H1 (cell line): ENCODE results near the gene UIMC1. TPM values are rescaled to one million over a fixed set of nuclear protein-coding genes. Genes with fewer than 3 reads are reported as not detected.
"Not testable (repeated sequence)": the region's sequence is repeated elsewhere in the genome, so short reads cannot be mapped to it uniquely, and the experiment has no call there.

Experiments used
- CTCF ChIA-PET: fragments of 300-600 bp; sonication (Branson Sonifier 250); formaldehyde crosslinking; loops from one replicate; lab custom pipeline; 2021; ENCODE audit not compliant: partially characterized antibody; lab: Charles Lee
- POLR2A ChIA-PET: fragments of 300-600 bp; sonication (Branson Sonifier 250); formaldehyde crosslinking; loops from one replicate; lab custom pipeline; 2021; ENCODE audit warnings: inconsistent platforms; ENCODE audit not compliant: partially characterized antibody; lab: Charles Lee
- DNase-seq, 2 experiments: peaks; one replicate each; pipeline versions ENCODE4 v3.0.0 to v3.0.0-alpha.2; 2010 to 2022; ENCODE audit warnings: low spot score in 2 of 2, low read depth in 1 of 2, mixed read lengths in 1 of 2
- FAIRE-seq: peaks from 2 replicates; lab custom pipeline; 2011; peaks lifted over from hg19 to GRCh38; lab: Jason Lieb, UNC
- H2AFZ ChIP-seq: 2 replicates; pipeline ENCODE4 v1.8.1; 2012; ENCODE audit warnings: low read length, inconsistent platforms
- H2AK5ac ChIP-seq: 2 replicates; pipeline ENCODE4 v1.6.1; 2013; ENCODE audit warnings: low read depth, low read length
- H2BK120ac ChIP-seq: replicated peaks from 2 replicates; pipeline ENCODE3; 2013; ENCODE audit warnings: low read depth, low read length, inconsistent platforms
- H2BK12ac ChIP-seq: 2 replicates; pipeline ENCODE4 v1.6.1; 2013; ENCODE audit warnings: low read depth, low read length
- H2BK15ac ChIP-seq: 2 replicates; pipeline ENCODE4 v1.6.1; 2013; ENCODE audit warnings: low read length
- H2BK20ac ChIP-seq: 2 replicates; pipeline ENCODE4 v1.6.1; 2013; ENCODE audit warnings: low read length
- H2BK5ac ChIP-seq: 2 replicates; pipeline ENCODE4 v1.6.1; 2013; ENCODE audit warnings: low read depth, low read length
- H3K14ac ChIP-seq: 2 replicates; pipeline ENCODE4 v1.6.1; 2013; ENCODE audit warnings: inconsistent platforms; ENCODE audit not compliant: insufficient read length
- H3K18ac ChIP-seq: 2 replicates; pipeline ENCODE4 v1.6.1; 2013; ENCODE audit warnings: low read length; ENCODE audit errors: extremely low read depth
- H3K23ac ChIP-seq: 2 replicates; pipeline ENCODE4 v1.6.1; 2013; ENCODE audit warnings: inconsistent platforms; ENCODE audit not compliant: insufficient read length
- H3K23me2 ChIP-seq: 2 replicates; pipeline ENCODE4 v1.6.1; 2013; ENCODE audit warnings: low read depth, low read length
- H3K27ac ChIP-seq: 2 replicates; pipeline ENCODE4 v1.6.1; 2011; ENCODE audit warnings: low read depth, low read length, inconsistent platforms
- H3K27me3 ChIP-seq, 4 experiments: replicated peaks in 1 of 4; 1 replicate in 1 of 4; 2 replicates in 3 of 4; pipeline versions ENCODE4 v1.6.1 to v1.8.1; 2011 to 2013; ENCODE audit warnings: low read length in 3 of 4, mild to moderate bottlenecking in 3 of 4, inconsistent platforms in 2 of 4, mixed read lengths in 2 of 4, moderate library complexity in 1 of 4; ENCODE audit not compliant: control insufficient read depth in 3 of 4, insufficient read depth in 3 of 4; ENCODE audit errors: extremely low read depth in 1 of 4
- H3K36me3 ChIP-seq, 4 experiments: 2 replicates each; pipeline versions ENCODE4 v1.6.1 to v1.8.1; 2011 to 2013; ENCODE audit warnings: mild to moderate bottlenecking in 4 of 4, low read length in 3 of 4, moderate library complexity in 2 of 4, control low read depth in 1 of 4, inconsistent platforms in 1 of 4; ENCODE audit not compliant: insufficient read depth in 4 of 4, control insufficient read depth in 2 of 4
- H3K4ac ChIP-seq: replicated peaks from 2 replicates; pipeline ENCODE3; 2013; ENCODE audit warnings: low read length, low read depth, mixed read lengths, inconsistent platforms; ENCODE audit not compliant: insufficient read length
- H3K4me1 ChIP-seq, 4 experiments: replicated peaks in 1 of 4; 1 replicate in 1 of 4; 2 replicates in 3 of 4; pipeline versions ENCODE4 v1.6.1 to v1.8.1; 2011 to 2013; ENCODE audit warnings: low read length in 3 of 4, inconsistent platforms in 2 of 4, mixed read lengths in 1 of 4; ENCODE audit not compliant: insufficient read depth in 4 of 4, control insufficient read depth in 3 of 4
- H3K4me2 ChIP-seq, 2 experiments: 2 replicates each; pipeline versions ENCODE4 v1.6.1 to v1.8.1; 2011 to 2013; ENCODE audit warnings: low read depth in 2 of 2, low read length in 2 of 2, control low read depth in 1 of 2, inconsistent platforms in 1 of 2, mild to moderate bottlenecking in 1 of 2; ENCODE audit not compliant: insufficient read depth in 1 of 2
- H3K4me3 ChIP-seq, 4 experiments: fragments of 200-600, 300-600 bp in 1 of 4; sonication (generic), shearing (Covaris generic), sonication (Bioruptor Twin) in 1 of 4; 2 replicates each; pipeline versions ENCODE4 v1.5.1 to v1.8.1; 2011 to 2016; ENCODE audit warnings: low read length in 4 of 4, low read depth in 3 of 4, control low read depth in 2 of 4, inconsistent platforms in 2 of 4, mild to moderate bottlenecking in 2 of 4, mixed read lengths in 1 of 4, moderate library complexity in 1 of 4; ENCODE audit not compliant: insufficient read depth in 2 of 4; ENCODE audit errors: extremely low read depth in 1 of 4
- H3K56ac ChIP-seq: replicated peaks from 2 replicates; pipeline ENCODE3; 2013; ENCODE audit warnings: low read depth, mild to moderate bottlenecking, mixed read lengths, low read length, inconsistent platforms; ENCODE audit not compliant: insufficient read length
- H3K79me1 ChIP-seq: 2 replicates; pipeline ENCODE4 v1.6.1; 2013; ENCODE audit warnings: low read depth, low read length, control low read depth
- H3K79me2 ChIP-seq, 2 experiments: 2 replicates each; pipeline versions ENCODE4 v1.6.1 to v1.8.1; 2012 to 2013; ENCODE audit warnings: low read length in 2 of 2, mild to moderate bottlenecking in 2 of 2, inconsistent platforms in 1 of 2; ENCODE audit not compliant: insufficient read depth in 2 of 2, control insufficient read depth in 1 of 2
- H3K9ac ChIP-seq, 4 experiments: replicated peaks in 1 of 4; 1 replicate in 1 of 4; 2 replicates in 3 of 4; pipeline versions ENCODE4 v1.6.1 to v1.8.1; 2011 to 2013; ENCODE audit warnings: low read depth in 3 of 4, low read length in 3 of 4, control low read depth in 2 of 4, mild to moderate bottlenecking in 2 of 4, moderate library complexity in 2 of 4, inconsistent platforms in 1 of 4; ENCODE audit errors: extremely low read depth in 1 of 4
- H3K9me3 ChIP-seq, 2 experiments: 2 replicates each; pipeline versions ENCODE4 v1.6.1 to v1.8.1; 2012 to 2013; ENCODE audit warnings: mild to moderate bottlenecking in 2 of 2, moderate library complexity in 2 of 2, control low read depth in 1 of 2, inconsistent platforms in 1 of 2, low read depth in 1 of 2, low read length in 1 of 2, mixed read lengths in 1 of 2; ENCODE audit not compliant: insufficient read depth in 2 of 2
- H4K20me1 ChIP-seq, 2 experiments: replicated peaks in 1 of 2; 2 replicates each; pipeline versions ENCODE3 to v1.8.1; 2011 to 2013; ENCODE audit warnings: inconsistent platforms in 2 of 2, low read length in 2 of 2, mild to moderate bottlenecking in 1 of 2; ENCODE audit not compliant: insufficient read depth in 2 of 2, control insufficient read depth in 1 of 2
- H4K5ac ChIP-seq: 2 replicates; pipeline ENCODE4 v1.6.1; 2013; ENCODE audit warnings: low read length, low read depth, mixed read lengths, inconsistent platforms; ENCODE audit not compliant: insufficient read length
- H4K8ac ChIP-seq: 2 replicates; pipeline ENCODE4 v1.8.0; 2013; ENCODE audit warnings: mild to moderate bottlenecking, moderate library complexity, low read length, inconsistent platforms; ENCODE audit not compliant: insufficient read depth; ENCODE audit errors: extremely low read depth
- H4K91ac ChIP-seq: replicated peaks from 2 replicates; pipeline ENCODE3; 2013; ENCODE audit warnings: low read length, mixed read lengths, inconsistent platforms; ENCODE audit not compliant: insufficient read length
- WGBS, 2 experiments: shearing (Covaris generic) in 1 of 2; methylation state at CpG; one replicate each; pipeline versions ENCODE4 v1.1.6 to v1.1.7; 2013 to 2015; ENCODE audit warnings: low lambda C conversion rate in 2 of 2, mixed read lengths in 2 of 2, inconsistent platforms in 1 of 2, low coverage in 1 of 2, missing lambda C conversion rate in 1 of 2; ENCODE audit not compliant: insufficient replicate concordance in 2 of 2, insufficient coverage in 1 of 2, insufficient read length in 1 of 2; ENCODE audit errors: extremely low coverage in 1 of 2, missing lambda C conversion rate in 1 of 2; 5-methylcytosine and 5-hydroxymethylcytosine counted together
- polyA plus RNA-seq, 7 experiments: library from polyadenylated mRNA; depleted of rRNA in 3 of 7; stranded (reverse) in 5 of 7; unstranded in 2 of 7; fragments of >200 nt in 5 of 7; fragments of 200-250 nt in 2 of 7; gene quantifications; 1 replicate in 5 of 7; 2 replicates in 1 of 7; 4 replicates in 1 of 7; pipeline versions ENCODE4 v1.2.1 to v1.2.3, GENCODE V29; 2011 to 2013; ENCODE audit warnings: missing spikeins in 2 of 7, mixed read lengths in 2 of 7
- total RNA-seq: library from RNA; stranded (reverse); fragmentation: NEBNext Ultra II Directional; extraction: Animal tissue kit (Norgen Biotek cat#: 25700); gene quantifications from 2 replicates; pipeline ENCODE4 v1.2.1, GENCODE V29; 2021

UIMC1 gene
- total and polyA plus RNA-seq, 2 of the 8 experiments (the other 6 are each of a cell fraction or from before 2014, with no cell fraction given), result 12.8 to 43.7 TPM

- CTCF ChIA-PET, H3K14ac ChIP-seq, H2AFZ ChIP-seq, H2BK120ac ChIP-seq, DNase-seq, H2AK5ac ChIP-seq, H3K4me3 ChIP-seq, H3K27me3 ChIP-seq, H2BK12ac ChIP-seq, H2BK5ac ChIP-seq, H3K9ac ChIP-seq, H3K27ac ChIP-seq, H3K79me1 ChIP-seq, H3K4me1 ChIP-seq, H3K18ac ChIP-seq, H2BK20ac ChIP-seq, FAIRE-seq, H3K23ac ChIP-seq, POLR2A ChIA-PET, H3K23me2 ChIP-seq, H3K4ac ChIP-seq, H4K20me1 ChIP-seq, H4K91ac ChIP-seq, H2BK15ac ChIP-seq, H4K5ac ChIP-seq, H3K4me2 ChIP-seq, H3K56ac ChIP-seq, H4K8ac ChIP-seq: not testable (repeated sequence)
- Histone ChIP-seq H3K9me3 (peaks cover 5 to 17% of the 10 kb centered on the region in 2 experiments; a peak in 3 of 4 replicates), H3K79me2 (peaks cover 0 to 39% of the 10 kb centered on the region in 2 experiments; a peak in 2 of 4 replicates), H3K36me3 (peaks cover 6 to 36% (median 22%) of the 10 kb centered on the region in 4 experiments)
- WGBS, 2 experiments, result 90% methylated on average over 5 of the region's 28 CpGs; no CpG with 5 or more reads in 1 of the 2 experiments
Observed at GRCh38 chr5:176984176-176984575, 22.4 kb downstream of the UIMC1 start.

DNA sequence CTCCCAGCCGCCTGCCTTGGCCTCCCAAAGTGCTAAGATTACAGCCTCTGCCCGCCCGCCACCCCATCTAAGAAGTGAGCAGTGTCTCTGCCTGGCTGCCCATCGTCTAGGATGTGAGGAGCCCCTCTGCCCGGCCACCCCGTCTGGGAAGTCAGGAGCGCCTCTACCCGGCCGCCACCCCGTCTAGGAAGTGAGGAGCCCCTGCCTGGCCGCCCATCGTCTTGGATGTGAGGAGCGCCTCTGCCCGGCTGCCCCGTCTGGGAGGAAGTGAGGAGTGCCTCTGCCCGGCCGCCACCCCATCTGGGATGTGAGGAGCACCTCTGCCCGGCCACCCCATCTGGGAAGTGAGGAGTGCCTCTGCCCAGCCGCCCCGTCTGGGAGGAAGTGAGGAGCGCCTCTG lies 23.0 kb downstream of the UIMC1 start:
- H2BK5ac ChIP-seq, H4K8ac ChIP-seq, H3K14ac ChIP-seq, H3K9ac ChIP-seq, DNase-seq, POLR2A ChIA-PET, H2BK120ac ChIP-seq, H3K4ac ChIP-seq, H3K79me1 ChIP-seq, H3K56ac ChIP-seq, H3K4me1 ChIP-seq, H2BK20ac ChIP-seq, H3K23me2 ChIP-seq, H3K27me3 ChIP-seq, H4K20me1 ChIP-seq, H2AFZ ChIP-seq, CTCF ChIA-PET, H2AK5ac ChIP-seq, FAIRE-seq, H3K18ac ChIP-seq, H4K5ac ChIP-seq, H4K91ac ChIP-seq, H3K4me2 ChIP-seq, H2BK12ac ChIP-seq, H3K4me3 ChIP-seq, H3K23ac ChIP-seq, H2BK15ac ChIP-seq, H3K27ac ChIP-seq: not testable (repeated sequence)
- Histone ChIP-seq H3K9me3 (peaks cover 5 to 17% of the 10 kb centered on the region in 2 experiments; a peak in 3 of 4 replicates), H3K36me3 (peaks cover 6 to 38% (median 22%) of the 10 kb centered on the region in 4 experiments), H3K79me2 (peaks cover 0 to 34% of the 10 kb centered on the region in 2 experiments; a peak in 2 of 4 replicates)
- 97% methylated on average over 21 of the region's 21 CpGs; no CpG with 5 or more reads in 1 of the 2 experiments for WGBS, 2 experiments
